PC-9 (cell line): Measurements from ENCODE around the gene NKRF.

Source experiments
- EZH2 ChIP-seq: fragments of 200-600 bp; sonication (generic); IDR thresholded peaks from 2 replicates; pipeline ENCODE4 v1.8.0; 2017; ENCODE audit warnings: antibody characterized with exemption, low read depth
- TF ChIP-seq, protein P1 (sequence below): fragments of 200-600 bp; sonication (generic); conservative IDR thresholded peaks from 2 replicates; pipeline ENCODE4 v1.6.1; 2017; ENCODE audit warnings: mixed run types, antibody characterized with exemption, mild to moderate bottlenecking, moderate library complexity

DNA sequence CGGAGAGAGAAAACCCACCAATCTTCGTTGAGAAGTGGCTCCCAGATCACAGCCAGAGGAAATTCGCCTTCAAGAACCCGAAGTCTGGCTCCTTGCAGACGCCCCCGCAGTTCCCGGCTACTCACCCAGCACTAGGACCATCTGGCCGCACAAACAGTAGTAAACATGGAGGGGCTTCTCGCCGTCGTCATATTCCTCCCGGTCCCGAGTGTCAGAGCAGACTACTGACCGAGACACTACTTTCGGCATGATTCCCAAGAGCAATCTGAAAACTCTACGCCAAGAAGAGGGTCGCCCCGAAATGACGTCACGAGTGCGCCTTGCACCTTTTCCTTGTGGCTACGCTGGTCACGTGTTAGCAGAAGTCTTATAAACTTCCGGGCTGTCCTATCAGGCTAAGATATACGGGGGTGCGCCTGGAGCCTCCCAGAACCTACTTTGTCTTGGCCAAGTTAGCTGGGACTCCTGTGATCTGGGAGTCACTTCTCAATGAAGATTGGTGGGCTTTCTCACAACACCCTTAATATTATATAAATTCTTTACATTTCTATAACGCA lies 41.0 kb downstream of the NKRF start, which contains the start of gene STEEP1:
- TF ChIP-seq EZH2, result no peak
- TF ChIP-seq, protein P1, sequence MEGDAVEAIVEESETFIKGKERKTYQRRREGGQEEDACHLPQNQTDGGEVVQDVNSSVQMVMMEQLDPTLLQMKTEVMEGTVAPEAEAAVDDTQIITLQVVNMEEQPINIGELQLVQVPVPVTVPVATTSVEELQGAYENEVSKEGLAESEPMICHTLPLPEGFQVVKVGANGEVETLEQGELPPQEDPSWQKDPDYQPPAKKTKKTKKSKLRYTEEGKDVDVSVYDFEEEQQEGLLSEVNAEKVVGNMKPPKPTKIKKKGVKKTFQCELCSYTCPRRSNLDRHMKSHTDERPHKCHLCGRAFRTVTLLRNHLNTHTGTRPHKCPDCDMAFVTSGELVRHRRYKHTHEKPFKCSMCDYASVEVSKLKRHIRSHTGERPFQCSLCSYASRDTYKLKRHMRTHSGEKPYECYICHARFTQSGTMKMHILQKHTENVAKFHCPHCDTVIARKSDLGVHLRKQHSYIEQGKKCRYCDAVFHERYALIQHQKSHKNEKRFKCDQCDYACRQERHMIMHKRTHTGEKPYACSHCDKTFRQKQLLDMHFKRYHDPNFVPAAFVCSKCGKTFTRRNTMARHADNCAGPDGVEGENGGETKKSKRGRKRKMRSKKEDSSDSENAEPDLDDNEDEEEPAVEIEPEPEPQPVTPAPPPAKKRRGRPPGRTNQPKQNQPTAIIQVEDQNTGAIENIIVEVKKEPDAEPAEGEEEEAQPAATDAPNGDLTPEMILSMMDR, result no peak
